Neutrophil (primary cell): ENCODE results near the gene TMEM59L.

ENCODE experiments used
- H3K27ac ChIP-seq: fragments of 200-600 bp; sonication (generic); 2 replicates; pipeline ENCODE4 v1.5.1; 2016; ENCODE audit warnings: mild to moderate bottlenecking, moderate library complexity
- H3K27me3 ChIP-seq: fragments of 200-600 bp; sonication (generic); 2 replicates; pipeline ENCODE4 v1.6.0; 2016; ENCODE audit warnings: mild to moderate bottlenecking
- H3K36me3 ChIP-seq: fragments of 200-600 bp; sonication (generic); 2 replicates; pipeline ENCODE4 v1.5.1; 2017
- H3K4me1 ChIP-seq, 2 experiments: fragments of 200-600 bp in 1 of 2; sonication (generic) in 1 of 2; 1 replicate in 1 of 2; 2 replicates in 1 of 2; pipeline versions ENCODE4 v1.5.1 to v1.6.1; 2013 to 2016; ENCODE audit warnings: low read depth in 1 of 2, low read length in 1 of 2, mild to moderate bottlenecking in 1 of 2, moderate library complexity in 1 of 2; ENCODE audit not compliant: control insufficient read depth in 1 of 2, insufficient read depth in 1 of 2
- H3K4me3 ChIP-seq, 2 experiments: fragments of 200-600 bp in 1 of 2; sonication (generic) in 1 of 2; 1 replicate in 1 of 2; 2 replicates in 1 of 2; pipeline ENCODE4 v1.5.1; 2013 to 2016; ENCODE audit warnings: low read depth in 1 of 2, low read length in 1 of 2, mild to moderate bottlenecking in 1 of 2, moderate library complexity in 1 of 2
- H3K9me3 ChIP-seq: fragments of 200-600 bp; sonication (generic); 2 replicates; pipeline ENCODE4 v1.5.1; 2016
- TF ChIP-seq, protein P1 (sequence below): fragments of 200-600 bp; sonication (generic); IDR thresholded peaks from 2 replicates; pipeline ENCODE4 v1.5.1; 2016; ENCODE audit warnings: antibody characterized with exemption

TMEM59L gene

DNA sequence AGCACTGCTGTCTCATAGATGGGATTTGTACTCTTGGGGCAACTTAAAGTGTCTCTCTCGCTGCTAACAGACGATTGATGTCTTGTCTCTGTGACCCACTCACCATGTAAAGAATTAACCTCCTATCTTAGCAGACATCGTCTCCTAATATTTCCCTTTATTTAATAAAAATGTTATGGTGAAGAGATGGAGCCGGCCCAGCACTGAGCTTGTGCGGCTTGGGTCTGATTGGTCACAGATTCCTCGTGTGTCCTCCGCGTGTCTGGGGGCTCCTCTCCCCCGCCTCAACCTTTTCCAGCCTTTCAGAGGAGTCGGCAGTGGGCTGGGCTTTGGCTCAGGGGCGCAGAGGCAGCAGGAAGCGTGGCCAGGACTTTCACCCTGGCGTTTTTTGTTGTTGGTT, 57.6 kb downstream of the TMEM59L start:
- no peaks in the 10 kb centered on the region for H3K4me1 ChIP-seq
- TF ChIP-seq, protein P1, sequence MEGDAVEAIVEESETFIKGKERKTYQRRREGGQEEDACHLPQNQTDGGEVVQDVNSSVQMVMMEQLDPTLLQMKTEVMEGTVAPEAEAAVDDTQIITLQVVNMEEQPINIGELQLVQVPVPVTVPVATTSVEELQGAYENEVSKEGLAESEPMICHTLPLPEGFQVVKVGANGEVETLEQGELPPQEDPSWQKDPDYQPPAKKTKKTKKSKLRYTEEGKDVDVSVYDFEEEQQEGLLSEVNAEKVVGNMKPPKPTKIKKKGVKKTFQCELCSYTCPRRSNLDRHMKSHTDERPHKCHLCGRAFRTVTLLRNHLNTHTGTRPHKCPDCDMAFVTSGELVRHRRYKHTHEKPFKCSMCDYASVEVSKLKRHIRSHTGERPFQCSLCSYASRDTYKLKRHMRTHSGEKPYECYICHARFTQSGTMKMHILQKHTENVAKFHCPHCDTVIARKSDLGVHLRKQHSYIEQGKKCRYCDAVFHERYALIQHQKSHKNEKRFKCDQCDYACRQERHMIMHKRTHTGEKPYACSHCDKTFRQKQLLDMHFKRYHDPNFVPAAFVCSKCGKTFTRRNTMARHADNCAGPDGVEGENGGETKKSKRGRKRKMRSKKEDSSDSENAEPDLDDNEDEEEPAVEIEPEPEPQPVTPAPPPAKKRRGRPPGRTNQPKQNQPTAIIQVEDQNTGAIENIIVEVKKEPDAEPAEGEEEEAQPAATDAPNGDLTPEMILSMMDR: no peak
- H3K27ac ChIP-seq: no peak overlapping the region
- peaks cover 47% of the 10 kb centered on the region for H3K36me3 ChIP-seq
- H3K27me3 ChIP-seq: no peaks in the 10 kb centered on the region
- H3K9me3 ChIP-seq: no peaks in the 10 kb centered on the region
- no peak overlapping the region for H3K4me3 ChIP-seq
